Activated naive CD4-positive, alpha-beta T cell treated with anti-CD3 and anti-CD28 coated beads for 36 hours (primary cell): Measurements from ENCODE around the gene PKNOX2. TPM values are rescaled to one million over a fixed set of nuclear protein-coding genes. Genes with fewer than 3 reads are reported as not detected.

Experiments
- CTCF ChIA-PET: fragments of 350-600 bp; sonication (Branson Sonifier 250); formaldehyde crosslinking; loops from one replicate; lab custom pipeline; 2021; ENCODE audit warnings: antibody characterized with exemption; lab: Charles Lee
- DNase-seq: peaks from one replicate; pipeline ENCODE4 v3.0.0-alpha.2; 2020
- H3K27ac Mint-ChIP-seq: one replicate; pipeline ENCODE4 v1.8.0; 2021; ENCODE audit warnings: mild to moderate bottlenecking, mixed read lengths
- H3K27me3 Mint-ChIP-seq: one replicate; pipeline ENCODE4 v1.8.0; 2021; ENCODE audit warnings: low read depth, mixed read lengths
- H3K36me3 Mint-ChIP-seq: one replicate; pipeline ENCODE4 v1.8.0; 2021; ENCODE audit warnings: low read depth, mixed read lengths
- H3K4me1 Mint-ChIP-seq: one replicate; pipeline ENCODE4 v1.8.0; 2021; ENCODE audit warnings: low read depth, mixed read lengths
- H3K4me3 Mint-ChIP-seq: one replicate; pipeline ENCODE4 v1.8.0; 2021; ENCODE audit warnings: mild to moderate bottlenecking, moderate library complexity, mixed read lengths
- H3K9me3 Mint-ChIP-seq: one replicate; pipeline ENCODE4 v1.8.0; 2021; ENCODE audit warnings: mixed read lengths
- intact Hi-C: fragments of 100-400 bp; cut with micrococcal nuclease; formaldehyde crosslinking; loops from one replicate; pipeline ENCODE4 v1.15.1; 2023
- total RNA-seq, 2 experiments: library from RNA; stranded (reverse); gene quantifications; one replicate each; pipeline ENCODE4 v1.2.3, GENCODE V29; 2021

PKNOX2 gene
- total RNA-seq, 2 experiments from 2014 or later: not detected

- intact Hi-C loops: no loop called here
- CTCF ChIA-PET: interaction anchor here (1.1 to 1.8 kb wide), 2 partner anchors 34 to 170 kb away, joined by 3 to 7 read pairs; no protein-coding TSS in a partner anchor
- Mint-ChIP-seq H3K4me1 (no peaks in the 10 kb centered on the region), H3K27ac (no peak overlapping the region), H3K36me3 (no peaks in the 10 kb centered on the region), H3K4me3 (no peak overlapping the region), H3K9me3 (no peaks in the 10 kb centered on the region), H3K27me3 (peaks cover 45% of the 10 kb centered on the region)
- no peak for DNase-seq
Observed at GRCh38 chr11:125175896-125176575, 11.5 kb downstream of the PKNOX2 start.

- Mint-ChIP-seq H3K27me3 (peaks cover 37% of the 10 kb centered on the region), H3K36me3 (no peaks in the 10 kb centered on the region), H3K4me1 (no peaks in the 10 kb centered on the region), H3K4me3 (no peak overlapping the region), H3K27ac (no peak overlapping the region), H3K9me3 (no peaks in the 10 kb centered on the region)
- CTCF ChIA-PET: no interaction called here
- intact Hi-C loops: no loop called here
- no peak for DNase-seq
Observed at GRCh38 chr11:125176866-125177265, 12.3 kb downstream of the PKNOX2 start.

GRCh38 chr11:125177543-125177942 lies 13.0 kb downstream of the PKNOX2 start:
- CTCF ChIA-PET: no interaction called here
- Mint-ChIP-seq H3K27ac (no peak overlapping the region), H3K9me3 (no peaks in the 10 kb centered on the region), H3K36me3 (no peaks in the 10 kb centered on the region), H3K4me1 (no peaks in the 10 kb centered on the region), H3K27me3 (peaks cover 38% of the 10 kb centered on the region), H3K4me3 (no peak overlapping the region)
- intact Hi-C loops: no loop called here
- DNase-seq: no peak

GRCh38 chr11:125179346-125179745 lies 14.8 kb downstream of the PKNOX2 start:
- Mint-ChIP-seq H3K27ac (no peak overlapping the region), H3K36me3 (no peaks in the 10 kb centered on the region), H3K4me3 (no peak overlapping the region), H3K9me3 (no peaks in the 10 kb centered on the region), H3K27me3 (peaks cover 38% of the 10 kb centered on the region), H3K4me1 (no peaks in the 10 kb centered on the region)
- intact Hi-C loops: no loop called here
- no peak for DNase-seq
- CTCF ChIA-PET: no interaction called here

GRCh38 chr11:125179895-125180294 lies 15.3 kb downstream of the PKNOX2 start:
- Mint-ChIP-seq H3K4me3 (no peak overlapping the region), H3K36me3 (no peaks in the 10 kb centered on the region), H3K27ac (no peak overlapping the region), H3K27me3 (peaks cover 37% of the 10 kb centered on the region), H3K4me1 (no peaks in the 10 kb centered on the region), H3K9me3 (no peaks in the 10 kb centered on the region)
- intact Hi-C loops: no loop called here
- CTCF ChIA-PET: no interaction called here
- DNase-seq: no peak

- CTCF ChIA-PET: interaction anchor here (0.9 kb wide), 1 partner anchor 16 kb away, joined by 3 read pairs; the partner anchor contains the start of gene PKNOX2
- H3K4me3 Mint-ChIP-seq: no peak overlapping the region
- peaks cover 33% of the 10 kb centered on the region for H3K27me3 Mint-ChIP-seq
Observed at GRCh38 chr11:125180413-125181305, 16.1 kb downstream of the PKNOX2 start.

GRCh38 chr11:125182573-125182972 lies 18.0 kb downstream of the PKNOX2 start:
- no peaks in the 10 kb centered on the region for H3K9me3 Mint-ChIP-seq
- intact Hi-C loops: no loop called here
- H3K27ac Mint-ChIP-seq: no peak overlapping the region
- CTCF ChIA-PET: no interaction called here
- no peaks in the 10 kb centered on the region for H3K4me1 Mint-ChIP-seq
- H3K27me3 Mint-ChIP-seq: peaks cover 32% of the 10 kb centered on the region
- no peak overlapping the region for H3K4me3 Mint-ChIP-seq
- no peaks in the 10 kb centered on the region for H3K36me3 Mint-ChIP-seq
- DNase-seq: no peak

More at GRCh38 chr11:125180413-125181305, 16.1 kb downstream of the PKNOX2 start:
- intact Hi-C loops: no loop called here
- DNase-seq: no peak
- no peaks in the 10 kb centered on the region for H3K4me1 Mint-ChIP-seq
- no peak overlapping the region for H3K27ac Mint-ChIP-seq
- no peaks in the 10 kb centered on the region for H3K9me3 Mint-ChIP-seq
- no peaks in the 10 kb centered on the region for H3K36me3 Mint-ChIP-seq

GRCh38 chr11:125183641-125184040 lies 19.1 kb downstream of the PKNOX2 start:
- Mint-ChIP-seq H3K27ac (no peak overlapping the region), H3K36me3 (no peaks in the 10 kb centered on the region), H3K4me3 (no peak overlapping the region), H3K4me1 (no peaks in the 10 kb centered on the region), H3K9me3 (no peaks in the 10 kb centered on the region), H3K27me3 (peaks cover 36% of the 10 kb centered on the region)
- no peak for DNase-seq
- CTCF ChIA-PET: interaction anchor here (0.6 kb wide), 1 partner anchor 42 kb away, joined by 3 read pairs; no protein-coding TSS in a partner anchor
- intact Hi-C loops: no loop called here

GRCh38 chr11:125188021-125188420 lies 23.5 kb downstream of the PKNOX2 start:
- Mint-ChIP-seq H3K27me3 (peaks cover 52% of the 10 kb centered on the region), H3K36me3 (no peaks in the 10 kb centered on the region), H3K4me3 (no peak overlapping the region), H3K27ac (no peak overlapping the region), H3K4me1 (no peaks in the 10 kb centered on the region), H3K9me3 (no peaks in the 10 kb centered on the region)
- no peak for DNase-seq
- CTCF ChIA-PET: interaction anchor here (0.6 kb wide), 1 partner anchor 947 kb away, joined by 4 read pairs; no protein-coding TSS in a partner anchor
- intact Hi-C loops: no loop called here

GRCh38 chr11:125190566-125190965 lies 26.0 kb downstream of the PKNOX2 start:
- CTCF ChIA-PET: no interaction called here
- H3K36me3 Mint-ChIP-seq: no peaks in the 10 kb centered on the region
- H3K4me3 Mint-ChIP-seq: no peak overlapping the region
- no peaks in the 10 kb centered on the region for H3K4me1 Mint-ChIP-seq
- intact Hi-C loops: no loop called here
- no peak overlapping the region for H3K27ac Mint-ChIP-seq
- peaks cover 3% of the 10 kb centered on the region for H3K9me3 Mint-ChIP-seq
- peaks cover 56% of the 10 kb centered on the region for H3K27me3 Mint-ChIP-seq
- DNase-seq: no peak

GRCh38 chr11:125192183-125192582 lies 27.6 kb downstream of the PKNOX2 start:
- CTCF ChIA-PET: no interaction called here
- Mint-ChIP-seq H3K27me3 (peaks cover 49% of the 10 kb centered on the region), H3K4me3 (no peak overlapping the region), H3K36me3 (no peaks in the 10 kb centered on the region), H3K9me3 (peaks cover 3% of the 10 kb centered on the region), H3K4me1 (no peaks in the 10 kb centered on the region), H3K27ac (no peak overlapping the region)
- intact Hi-C loops: no loop called here
- no peak for DNase-seq

GRCh38 chr11:125192717-125193415 lies 28.3 kb downstream of the PKNOX2 start:
- Mint-ChIP-seq H3K27ac (no peak overlapping the region), H3K4me1 (no peaks in the 10 kb centered on the region), H3K4me3 (no peak overlapping the region), H3K9me3 (peaks cover 3% of the 10 kb centered on the region), H3K27me3 (peaks cover 47% of the 10 kb centered on the region), H3K36me3 (no peaks in the 10 kb centered on the region)
- no peak for DNase-seq
- intact Hi-C loops: no loop called here
- CTCF ChIA-PET: no interaction called here
